HepG2 (cell line): ENCODE measurements around the gene TBCD. TPM values are rescaled to one million over a fixed set of nuclear protein-coding genes. Genes with fewer than 3 reads are reported as not detected.

Source experiments
- HES4 ChIP-seq: sonication (generic); formaldehyde crosslinking; IDR thresholded peaks from 2 replicates; pipeline ENCODE4 v1.9.0; 2021; ENCODE audit warnings: mild to moderate bottlenecking, missing genetic modification reagents, borderline replicate concordance
- HMG20A ChIP-seq: IDR thresholded peaks from 2 replicates; pipeline ENCODE4 v1.6.1; 2016; ENCODE audit warnings: borderline replicate concordance
- KDM3A ChIP-seq: IDR thresholded peaks from 2 replicates; pipeline ENCODE4 v1.6.1; 2018; ENCODE audit warnings: low read depth, missing compliant biosample characterization
- PLRG1 ChIP-seq: fragments of 450-650 bp; conservative IDR thresholded peaks from 2 replicates; pipeline ENCODE4 v1.6.1; 2016
- SAP130 ChIP-seq: IDR thresholded peaks from 2 replicates; pipeline ENCODE4 v1.6.1; 2016; ENCODE audit warnings: low read depth
- TBX2 ChIP-seq: sonication (generic); formaldehyde crosslinking; IDR thresholded peaks from 2 replicates; pipeline ENCODE4 v1.5.0; 2020; ENCODE audit warnings: missing genetic modification reagents, mild to moderate bottlenecking, borderline replicate concordance
- ZNF646 ChIP-seq: sonication (generic); formaldehyde crosslinking; IDR thresholded peaks from 2 replicates; pipeline ENCODE4 v1.9.0; 2021; ENCODE audit warnings: mild to moderate bottlenecking, missing genetic modification reagents
- ZUFSP ChIP-seq: sonication (generic); formaldehyde crosslinking; IDR thresholded peaks from 2 replicates; pipeline ENCODE4 v1.9.0; 2021; ENCODE audit warnings: missing genetic modification reagents, mild to moderate bottlenecking, borderline replicate concordance
- polyA plus RNA-seq, 8 experiments: library from polyadenylated mRNA; depleted of rRNA in 3 of 8; stranded (reverse) in 7 of 8; unstranded in 1 of 8; fragments of >200 nt; fragmentation: Illumina TruSeq in 4 of 8; extraction: Trizol in 4 of 8; gene quantifications; 2 replicates each; pipeline versions ENCODE4 v1.2.1 to v1.2.3, GENCODE V29; 2011 to 2016; ENCODE audit warnings: low read depth in 4 of 8, missing spikeins in 1 of 8, mixed read lengths in 1 of 8; ENCODE audit not compliant: insufficient read depth in 1 of 8
- total RNA-seq, 5 experiments: library from RNA; depleted of rRNA; stranded (reverse); fragments of >200 nt; fragmentation: Illumina TruSeq; extraction: Trizol; gene quantifications; 2 replicates each; pipeline ENCODE4 v1.2.3, GENCODE V29; 2016; ENCODE audit warnings: low read depth in 1 of 5
- TF ChIP-seq, protein P1 (sequence below): IDR thresholded peaks from 2 replicates; pipeline ENCODE4 v1.6.1; 2016; ENCODE audit warnings: low read depth
- TF ChIP-seq, protein P2 (sequence below): sonication (generic); formaldehyde crosslinking; IDR thresholded peaks from 2 replicates; pipeline ENCODE4 v1.5.1; 2020; ENCODE audit warnings: missing genetic modification reagents, mild to moderate bottlenecking, borderline replicate concordance
- TF ChIP-seq, protein P3 (sequence below): sonication (generic); formaldehyde crosslinking; IDR thresholded peaks from 2 replicates; pipeline ENCODE4 v1.4.0; 2020; ENCODE audit warnings: missing genetic modification reagents, borderline replicate concordance

Gene TBCD
- total and polyA plus RNA-seq, 2 of the 13 experiments (the other 11 are each of a cell fraction or from before 2014, with no cell fraction given), result 33.9 to 54.8 TPM

GRCh38 chr17:82767041-82767754 lies 15.3 kb downstream of the TBCD start (continued):
- 0 out of 2 replicates have a peak, but pooled peaks have one; percentile 38 for TF ChIP-seq KDM3A
- TF ChIP-seq SAP130 (CRISPR knock-in tag), result no peak; the same call in 1 of the 2 replicates
- TF ChIP-seq, protein P1, sequence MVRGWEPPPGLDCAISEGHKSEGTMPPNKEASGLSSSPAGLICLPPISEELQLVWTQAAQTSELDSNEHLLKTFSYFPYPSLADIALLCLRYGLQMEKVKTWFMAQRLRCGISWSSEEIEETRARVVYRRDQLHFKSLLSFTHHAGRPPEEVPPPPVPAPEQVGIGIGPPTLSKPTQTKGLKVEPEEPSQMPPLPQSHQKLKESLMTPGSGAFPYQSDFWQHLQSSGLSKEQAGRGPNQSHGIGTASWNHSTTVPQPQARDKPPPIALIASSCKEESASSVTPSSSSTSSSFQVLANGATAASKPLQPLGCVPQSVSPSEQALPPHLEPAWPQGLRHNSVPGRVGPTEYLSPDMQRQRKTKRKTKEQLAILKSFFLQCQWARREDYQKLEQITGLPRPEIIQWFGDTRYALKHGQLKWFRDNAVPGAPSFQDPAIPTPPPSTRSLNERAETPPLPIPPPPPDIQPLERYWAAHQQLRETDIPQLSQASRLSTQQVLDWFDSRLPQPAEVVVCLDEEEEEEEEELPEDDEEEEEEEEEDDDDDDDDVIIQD (CRISPR knock-in tag), result no peak
- no peak for TF ChIP-seq PLRG1
- no peak for TF ChIP-seq HMG20A (CRISPR knock-in tag)
- TF ChIP-seq, protein P2, sequence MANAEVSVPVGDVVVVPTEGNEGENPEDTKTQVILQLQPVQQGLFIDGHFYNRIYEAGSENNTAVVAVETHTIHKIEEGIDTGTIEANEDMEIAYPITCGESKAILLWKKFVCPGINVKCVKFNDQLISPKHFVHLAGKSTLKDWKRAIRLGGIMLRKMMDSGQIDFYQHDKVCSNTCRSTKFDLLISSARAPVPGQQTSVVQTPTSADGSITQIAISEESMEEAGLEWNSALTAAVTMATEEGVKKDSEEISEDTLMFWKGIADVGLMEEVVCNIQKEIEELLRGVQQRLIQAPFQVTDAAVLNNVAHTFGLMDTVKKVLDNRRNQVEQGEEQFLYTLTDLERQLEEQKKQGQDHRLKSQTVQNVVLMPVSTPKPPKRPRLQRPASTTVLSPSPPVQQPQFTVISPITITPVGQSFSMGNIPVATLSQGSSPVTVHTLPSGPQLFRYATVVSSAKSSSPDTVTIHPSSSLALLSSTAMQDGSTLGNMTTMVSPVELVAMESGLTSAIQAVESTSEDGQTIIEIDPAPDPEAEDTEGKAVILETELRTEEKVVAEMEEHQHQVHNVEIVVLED (CRISPR knock-in tag), result no peak
- TF ChIP-seq, protein P3, sequence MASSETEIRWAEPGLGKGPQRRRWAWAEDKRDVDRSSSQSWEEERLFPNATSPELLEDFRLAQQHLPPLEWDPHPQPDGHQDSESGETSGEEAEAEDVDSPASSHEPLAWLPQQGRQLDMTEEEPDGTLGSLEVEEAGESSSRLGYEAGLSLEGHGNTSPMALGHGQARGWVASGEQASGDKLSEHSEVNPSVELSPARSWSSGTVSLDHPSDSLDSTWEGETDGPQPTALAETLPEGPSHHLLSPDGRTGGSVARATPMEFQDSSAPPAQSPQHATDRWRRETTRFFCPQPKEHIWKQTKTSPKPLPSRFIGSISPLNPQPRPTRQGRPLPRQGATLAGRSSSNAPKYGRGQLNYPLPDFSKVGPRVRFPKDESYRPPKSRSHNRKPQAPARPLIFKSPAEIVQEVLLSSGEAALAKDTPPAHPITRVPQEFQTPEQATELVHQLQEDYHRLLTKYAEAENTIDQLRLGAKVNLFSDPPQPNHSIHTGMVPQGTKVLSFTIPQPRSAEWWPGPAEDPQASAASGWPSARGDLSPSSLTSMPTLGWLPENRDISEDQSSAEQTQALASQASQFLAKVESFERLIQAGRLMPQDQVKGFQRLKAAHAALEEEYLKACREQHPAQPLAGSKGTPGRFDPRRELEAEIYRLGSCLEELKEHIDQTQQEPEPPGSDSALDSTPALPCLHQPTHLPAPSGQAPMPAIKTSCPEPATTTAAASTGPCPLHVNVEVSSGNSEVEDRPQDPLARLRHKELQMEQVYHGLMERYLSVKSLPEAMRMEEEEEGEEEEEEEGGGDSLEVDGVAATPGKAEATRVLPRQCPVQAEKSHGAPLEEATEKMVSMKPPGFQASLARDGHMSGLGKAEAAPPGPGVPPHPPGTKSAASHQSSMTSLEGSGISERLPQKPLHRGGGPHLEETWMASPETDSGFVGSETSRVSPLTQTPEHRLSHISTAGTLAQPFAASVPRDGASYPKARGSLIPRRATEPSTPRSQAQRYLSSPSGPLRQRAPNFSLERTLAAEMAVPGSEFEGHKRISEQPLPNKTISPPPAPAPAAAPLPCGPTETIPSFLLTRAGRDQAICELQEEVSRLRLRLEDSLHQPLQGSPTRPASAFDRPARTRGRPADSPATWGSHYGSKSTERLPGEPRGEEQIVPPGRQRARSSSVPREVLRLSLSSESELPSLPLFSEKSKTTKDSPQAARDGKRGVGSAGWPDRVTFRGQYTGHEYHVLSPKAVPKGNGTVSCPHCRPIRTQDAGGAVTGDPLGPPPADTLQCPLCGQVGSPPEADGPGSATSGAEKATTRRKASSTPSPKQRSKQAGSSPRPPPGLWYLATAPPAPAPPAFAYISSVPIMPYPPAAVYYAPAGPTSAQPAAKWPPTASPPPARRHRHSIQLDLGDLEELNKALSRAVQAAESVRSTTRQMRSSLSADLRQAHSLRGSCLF (CRISPR knock-in tag), result no peak
- TF ChIP-seq TBX2 (CRISPR knock-in tag), result no peak
- no peak for TF ChIP-seq HES4
- TF ChIP-seq ZNF646 (CRISPR knock-in tag), result no peak
- no peak for TF ChIP-seq ZUFSP (CRISPR knock-in tag)
